ENCODE measurements around the gene MARCHF5.
"Not testable (repeated sequence)": the region's sequence is repeated elsewhere in the genome, so short reads cannot be mapped to it uniquely, and the experiment has no call there.

MARCHF5 gene

DNA sequence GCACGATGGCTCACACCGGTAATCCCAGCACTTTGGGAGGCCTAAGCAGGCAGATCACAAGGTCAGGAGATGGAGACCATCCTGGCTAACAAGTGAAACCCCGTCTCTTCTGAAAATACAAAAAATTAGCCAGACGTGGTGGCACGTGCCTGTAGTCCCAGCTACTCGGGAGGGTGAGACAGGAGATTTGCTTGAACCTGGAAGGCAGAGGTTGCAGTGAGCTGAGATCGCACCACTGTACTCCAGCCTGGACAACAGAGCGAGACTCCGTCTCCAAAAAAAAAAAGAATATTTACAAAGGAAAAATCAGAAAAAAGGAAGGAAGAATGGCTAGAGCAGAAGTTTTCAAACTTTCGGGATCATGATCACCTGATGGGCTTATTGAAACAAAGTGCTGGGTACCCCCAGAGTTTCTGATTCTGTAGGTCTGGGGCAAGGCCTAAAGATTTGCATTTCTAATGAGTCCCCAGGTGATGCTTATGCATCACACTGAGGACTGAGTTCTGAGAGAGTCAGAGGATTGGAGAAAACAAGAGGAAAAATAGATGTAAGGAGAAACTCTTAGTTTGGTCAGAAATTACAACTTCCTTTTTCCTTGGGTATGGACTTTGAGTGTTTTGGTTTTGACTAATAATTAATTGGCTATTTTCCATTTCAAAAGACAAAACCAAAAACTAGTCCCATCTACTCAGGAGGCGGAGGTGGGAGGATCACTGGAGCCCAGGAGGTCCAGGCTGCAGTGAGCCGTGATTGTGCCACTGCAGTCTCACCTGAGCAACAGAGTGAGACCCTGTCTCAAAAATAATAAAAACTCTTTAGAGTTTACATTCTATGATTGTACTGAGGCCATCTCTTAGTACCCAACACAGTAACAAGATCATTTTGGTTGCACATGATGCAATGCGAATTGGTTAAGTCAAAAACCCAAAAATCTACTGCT, 14.4 kb downstream of the MARCHF5 start:
- no peak for DNase-seq

DNA sequence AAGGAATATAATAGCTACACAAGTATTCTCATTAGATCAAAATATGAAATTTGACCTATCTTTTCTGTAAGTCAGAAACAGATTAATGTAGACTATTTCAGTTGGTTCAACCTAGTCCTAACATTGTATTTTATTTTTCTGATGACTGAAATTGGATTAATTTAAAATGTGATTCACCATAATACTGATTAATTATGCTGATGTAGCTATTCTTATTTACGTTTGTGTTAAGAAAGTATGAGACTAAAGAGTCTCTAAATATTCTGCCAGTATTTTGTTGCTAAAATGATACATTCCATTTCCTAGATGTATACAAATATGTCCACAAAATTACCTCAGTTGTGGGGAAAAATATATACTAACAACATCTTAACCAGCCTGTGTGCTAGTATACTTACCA, 18.3 kb downstream of the MARCHF5 start:
- no peak for DNase-seq

DNA sequence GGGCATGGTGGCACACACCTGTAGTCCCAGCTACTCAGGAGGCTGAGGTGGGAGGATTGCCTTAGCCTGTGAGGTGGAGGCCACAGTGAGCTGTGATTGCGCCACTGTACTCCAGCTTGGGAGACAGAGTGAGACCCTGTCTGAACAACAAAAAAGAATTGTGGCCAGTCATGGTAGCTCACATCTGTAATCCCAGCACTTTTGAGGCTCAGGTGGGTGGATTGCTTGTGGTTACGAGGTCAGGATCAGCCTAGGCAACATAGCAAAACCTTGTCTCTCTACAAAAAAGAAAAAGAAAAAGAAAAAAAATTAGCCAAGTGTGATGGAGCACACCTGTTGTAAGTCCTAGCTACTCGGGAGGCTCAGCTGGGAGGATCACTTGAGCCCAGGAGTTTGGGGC, 22.8 kb downstream of the MARCHF5 start:
- no peak for DNase-seq

DNA sequence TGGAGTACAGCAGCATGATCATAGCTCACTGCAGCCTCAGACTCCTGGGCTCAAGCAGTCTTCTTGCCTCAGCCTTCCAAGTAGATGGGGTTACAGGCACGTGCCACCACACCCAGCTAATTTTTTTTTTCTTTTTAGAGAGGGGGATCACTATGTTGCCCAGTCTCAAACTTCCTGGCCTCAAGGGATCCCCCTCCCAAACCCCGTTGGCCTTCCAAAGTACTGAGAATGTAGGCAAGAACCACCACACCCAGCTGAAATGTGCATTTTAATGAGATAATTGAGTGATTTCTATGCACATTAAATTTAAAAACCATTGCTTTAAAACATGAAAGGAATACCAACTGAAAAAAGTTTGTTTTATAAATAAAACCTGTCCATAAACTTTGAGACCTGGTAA, 25.6 kb downstream of the MARCHF5 start:
- no peak for DNase-seq

DNA sequence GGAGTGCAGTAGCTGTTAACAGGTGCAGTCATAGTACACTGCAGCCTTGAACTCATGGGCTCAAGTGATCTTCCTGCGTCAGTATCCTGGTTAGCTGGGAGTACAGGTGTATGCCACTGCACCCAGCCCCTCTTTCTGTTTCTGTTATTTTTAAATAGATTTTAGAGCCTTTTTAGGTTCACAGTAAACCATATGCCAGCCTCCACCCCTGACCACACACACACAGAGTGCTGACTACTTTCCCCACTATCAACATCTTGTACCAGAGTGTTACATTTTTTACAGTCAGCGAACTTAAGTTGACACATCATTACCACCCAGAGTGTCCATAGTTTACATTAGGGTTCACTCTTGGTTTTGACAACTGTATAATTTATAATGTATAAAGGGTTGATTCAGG, 32.1 kb downstream of the MARCHF5 start:
- no peak for DNase-seq

DNA sequence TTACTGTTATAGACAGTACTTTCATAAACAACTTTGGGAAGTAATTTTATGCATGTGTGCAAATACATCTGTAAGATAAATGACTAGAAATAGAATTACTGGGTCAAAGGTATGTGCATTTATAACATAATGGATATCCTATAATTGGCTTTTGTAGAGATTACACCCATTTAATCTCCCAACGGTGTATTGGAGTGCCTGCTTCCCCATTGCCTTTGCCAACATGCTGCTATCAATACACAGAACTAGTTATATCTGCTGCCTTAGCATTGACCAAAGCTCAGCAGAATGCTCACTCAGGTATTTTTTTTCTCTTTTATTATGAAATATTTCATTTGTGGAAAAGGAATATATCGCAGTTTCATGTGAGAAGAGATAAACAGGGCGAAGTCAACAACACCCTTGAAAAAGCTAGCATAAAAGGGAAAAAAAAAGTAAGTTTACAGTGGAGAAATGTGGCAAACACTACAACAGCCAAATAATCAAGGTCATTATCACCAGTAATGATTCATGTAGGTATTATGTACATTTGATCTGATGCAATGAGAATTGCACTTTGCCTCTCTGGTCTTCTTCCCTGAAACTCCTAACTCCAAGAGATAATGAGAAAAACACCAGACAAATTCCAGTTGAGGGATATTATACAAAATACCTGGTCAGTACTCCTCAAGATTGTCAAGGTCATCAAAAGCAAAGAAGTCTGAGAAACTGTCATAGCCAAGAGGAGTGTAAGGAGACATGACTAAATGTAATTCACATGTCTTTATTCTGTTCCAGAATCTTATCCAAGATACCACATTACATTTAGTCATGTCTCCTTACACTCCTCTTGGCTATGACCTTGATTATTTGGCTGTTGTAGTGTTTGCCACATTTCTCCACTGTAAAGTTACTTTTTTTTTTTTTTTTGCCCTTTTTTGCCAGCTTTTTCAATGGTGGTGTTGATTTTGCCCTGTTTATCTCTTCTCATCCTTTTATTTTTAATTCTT, 36.8 kb downstream of the MARCHF5 start:
- no peak for DNase-seq

DNA sequence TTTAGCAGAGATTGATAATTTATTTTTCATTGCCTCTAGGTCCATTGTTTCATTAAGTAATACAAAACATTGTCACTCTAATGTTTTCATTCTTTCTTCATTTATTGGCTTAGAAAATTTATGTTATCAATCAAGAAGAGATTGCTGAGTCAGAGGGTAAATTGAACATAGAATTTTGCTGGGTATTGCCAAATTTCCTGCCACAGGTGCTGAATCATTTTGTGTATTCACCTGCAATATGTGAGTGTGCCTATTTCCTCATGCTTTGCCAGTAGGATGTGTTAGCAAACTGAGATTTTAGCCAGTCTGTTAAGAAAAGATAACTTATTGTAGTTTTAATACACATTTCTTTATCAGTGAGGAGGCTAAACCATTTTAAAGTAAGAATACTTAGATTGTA, 38.0 kb downstream of the MARCHF5 start:
- DNase-seq: no peak

DNA sequence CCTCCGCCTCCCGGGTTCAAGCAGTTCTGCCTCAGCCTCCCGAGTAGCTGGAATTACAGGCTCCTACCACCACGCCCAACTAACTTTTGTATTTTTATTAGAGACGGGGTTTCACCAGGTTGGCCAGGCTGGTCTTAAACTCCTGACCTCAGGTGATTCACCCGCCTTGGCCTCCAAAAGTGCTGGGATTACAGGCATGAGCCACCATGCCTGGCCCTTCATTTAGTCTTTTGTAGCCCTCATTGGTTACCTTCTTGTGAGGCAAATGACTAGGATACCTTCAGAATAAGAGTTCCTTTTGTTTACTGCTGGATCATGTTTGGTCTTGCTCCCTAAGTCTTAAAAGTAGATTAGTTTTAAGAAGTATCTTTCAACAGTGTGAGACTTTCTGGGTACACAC, 39.0 kb downstream of the MARCHF5 start:
- DNase-seq: not testable (repeated sequence)

DNA sequence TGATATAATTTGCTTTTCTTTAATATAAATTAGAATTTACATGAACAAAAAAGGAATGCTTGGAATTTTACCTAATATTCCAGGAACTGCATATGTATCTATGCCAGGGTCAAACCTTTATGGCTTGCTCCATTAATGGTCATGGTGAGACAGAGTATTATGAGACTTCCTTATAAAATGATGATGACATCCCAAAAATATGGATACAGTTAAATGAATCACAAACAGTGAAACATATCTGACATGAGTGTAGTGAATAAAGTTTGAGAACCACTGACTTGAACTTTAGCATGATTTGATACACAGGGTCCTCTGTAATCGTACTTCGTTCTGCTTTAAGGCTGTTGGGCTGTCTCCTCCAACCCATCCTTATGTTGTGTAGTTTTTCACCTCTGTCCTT, 51.8 kb downstream of the MARCHF5 start:
- no peak for DNase-seq

DNA sequence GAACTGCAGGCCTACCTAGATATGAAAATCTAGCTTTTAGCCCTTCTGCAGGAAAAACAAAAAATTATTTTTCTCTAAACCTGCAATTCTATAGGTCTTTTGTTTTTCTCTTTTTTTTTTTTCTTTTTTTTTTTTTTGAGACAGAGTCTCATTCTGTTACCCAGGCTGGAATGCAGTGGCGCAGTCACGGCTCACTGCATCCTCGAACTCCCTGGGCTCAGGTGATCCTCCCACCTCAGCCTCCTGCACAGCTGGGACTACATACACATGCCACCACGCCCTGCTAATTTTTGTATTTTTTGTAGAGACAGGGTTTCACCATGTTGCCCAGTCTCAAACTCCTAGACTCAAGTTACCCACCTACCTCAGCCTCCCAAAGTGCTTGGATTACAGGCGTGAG, 54.6 kb downstream of the MARCHF5 start:
- DNase-seq: not testable (repeated sequence)

DNA sequence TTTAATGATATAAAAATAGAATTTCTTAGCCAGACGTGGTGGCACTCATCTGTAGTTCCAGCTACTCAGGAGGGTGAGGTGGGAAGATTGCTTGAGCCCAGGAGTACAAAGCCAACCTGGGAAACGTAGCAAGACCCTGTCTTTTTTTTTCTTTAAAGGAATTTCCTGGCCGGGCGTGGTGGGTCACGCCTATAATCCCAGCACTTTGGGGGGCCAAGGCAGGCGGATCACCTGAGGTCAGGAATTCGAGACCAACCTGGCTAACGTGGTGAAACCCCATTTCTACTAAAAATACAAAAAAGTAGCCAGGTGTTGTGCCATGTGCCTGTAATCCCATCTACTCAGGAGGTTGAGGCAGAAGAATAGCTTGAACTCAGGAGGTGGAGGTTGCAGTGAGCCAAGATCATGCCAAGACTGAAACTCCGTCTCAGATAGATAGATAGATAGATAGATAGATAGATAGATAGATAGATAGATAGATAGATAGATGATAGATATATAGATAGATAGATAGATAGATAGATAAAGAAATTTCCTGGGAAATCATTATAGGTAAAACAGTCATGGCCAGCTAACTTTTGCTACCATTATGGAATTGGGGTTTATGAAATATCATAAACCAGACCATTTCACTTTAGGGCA, 56.2 kb downstream of the MARCHF5 start:
- DNase-seq: not testable (repeated sequence)

DNA sequence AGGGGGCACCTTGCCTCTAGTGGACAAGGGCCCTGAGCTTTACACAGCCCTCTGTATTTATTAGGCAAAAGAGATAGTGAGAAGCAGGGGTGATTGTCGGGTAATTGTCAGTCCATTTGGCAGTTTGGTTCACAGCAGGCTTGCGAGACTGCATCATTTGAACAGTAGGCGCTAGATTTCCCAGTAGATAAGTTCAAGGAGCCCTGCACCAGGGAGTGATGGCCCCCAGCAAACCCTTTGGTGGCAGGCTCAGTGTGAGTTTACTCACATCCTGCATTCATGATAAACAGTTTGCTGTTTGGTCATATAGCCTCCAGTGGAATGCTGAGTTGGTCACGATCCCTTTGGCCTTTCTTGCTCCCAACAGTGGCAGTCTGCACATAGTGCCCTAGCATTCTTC, 59.4 kb downstream of the MARCHF5 start:
- DNase-seq: no peak

DNA sequence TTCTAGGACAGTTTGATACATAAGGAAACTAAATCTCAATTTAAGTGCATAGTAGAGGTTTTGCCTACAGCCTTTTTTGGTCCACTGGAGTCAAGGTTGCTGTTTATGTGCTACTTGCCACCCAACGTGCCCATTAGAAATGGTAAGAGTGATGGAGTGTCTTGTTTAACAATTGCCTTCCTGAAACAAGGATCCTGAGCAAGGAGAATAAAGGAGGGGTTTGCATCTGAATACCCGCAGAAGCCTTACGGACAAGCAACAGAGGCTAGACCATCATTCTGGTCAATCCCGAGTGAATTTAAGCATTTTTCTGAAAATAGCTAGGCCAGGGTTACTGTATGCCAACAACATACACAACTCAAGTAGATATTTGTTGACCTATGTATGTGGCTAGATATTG, 63.6 kb downstream of the MARCHF5 start:
- no peak for DNase-seq

DNA sequence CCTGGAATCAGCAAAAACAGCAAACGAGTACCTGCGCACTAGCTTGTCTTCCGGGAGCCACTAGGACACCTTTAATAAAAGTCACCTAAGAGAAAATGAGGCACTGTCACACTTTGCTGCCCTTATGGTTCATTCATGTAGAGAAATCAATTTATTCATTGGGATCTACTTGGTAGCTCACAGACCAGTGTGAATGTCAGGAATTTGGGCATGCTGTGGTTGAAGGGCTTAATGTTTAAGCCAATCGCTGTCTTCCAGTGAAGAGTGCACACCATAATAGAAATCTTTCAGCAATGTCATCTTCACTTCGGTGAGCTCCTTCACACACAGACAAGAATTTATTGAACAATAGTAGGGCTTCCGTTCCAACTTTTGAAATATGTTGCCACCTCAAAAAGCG, 65.1 kb downstream of the MARCHF5 start:
- DNase-seq: no peak

DNA sequence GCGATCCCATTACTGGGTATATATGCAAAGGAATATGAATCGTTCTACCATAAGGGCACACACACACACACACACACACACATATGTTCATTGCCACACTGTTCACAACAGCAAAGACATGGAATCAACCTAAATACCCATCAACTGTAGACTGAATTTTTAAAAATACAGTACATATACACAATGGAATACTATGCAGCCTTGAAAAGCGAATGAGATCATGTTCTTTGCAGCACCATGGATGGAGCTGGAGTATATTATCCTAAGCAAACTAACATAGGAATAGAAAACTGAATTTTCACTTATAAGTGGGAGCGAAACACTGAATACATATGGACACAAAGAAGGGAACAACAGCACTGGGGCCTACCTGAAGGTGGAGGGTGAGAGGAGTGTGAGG, 72.5 kb downstream of the MARCHF5 start:
- DNase-seq: no peak

DNA sequence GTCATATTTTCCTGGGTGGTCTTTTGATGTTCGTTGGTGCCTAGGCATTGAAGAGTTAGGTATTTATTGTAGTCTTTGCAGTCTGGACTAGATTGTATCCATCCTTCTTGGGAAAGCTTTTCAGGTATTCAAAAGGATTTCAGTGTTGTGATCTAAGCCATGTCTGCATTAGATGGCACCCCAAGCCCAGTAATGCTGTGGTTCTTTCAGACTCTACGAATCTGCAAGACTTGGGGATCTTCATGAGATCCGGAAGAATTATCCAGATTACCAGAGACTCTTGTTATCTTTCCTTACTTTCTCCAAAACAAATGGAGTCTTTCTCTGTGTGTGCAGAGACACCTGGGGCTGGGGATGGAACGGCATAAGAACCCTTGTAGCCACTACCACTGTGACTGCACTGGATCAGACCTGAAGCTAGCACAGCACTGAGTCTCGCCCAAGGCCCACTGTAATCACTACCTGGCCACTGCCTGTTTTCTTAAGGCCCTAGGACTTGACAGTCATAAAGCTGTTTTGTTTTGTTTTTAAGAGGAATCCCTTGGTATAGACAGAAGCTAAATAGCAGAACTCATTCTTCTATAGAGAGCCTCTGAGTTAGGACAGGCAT, 75.5 kb downstream of the MARCHF5 start:
- DNase-seq: no peak

DNA sequence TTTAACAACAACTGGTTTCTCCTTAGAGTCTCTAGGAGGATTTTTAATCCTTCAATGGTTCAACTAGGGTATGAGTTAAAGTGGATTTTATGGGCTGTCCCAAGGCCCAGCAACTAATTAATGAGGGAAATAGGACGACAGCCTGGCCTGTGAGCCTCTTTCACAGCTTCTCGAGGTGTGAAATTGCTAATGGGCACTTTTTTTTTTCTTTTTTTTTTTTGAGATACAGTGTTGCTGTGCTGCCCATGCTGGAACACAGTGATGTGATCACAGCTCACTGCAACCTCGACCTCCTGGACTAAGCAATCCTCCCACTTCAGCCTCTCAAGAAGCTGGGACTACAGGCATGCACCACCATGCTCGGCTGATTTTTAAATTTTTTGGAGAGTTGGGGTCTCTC, 87.0 kb downstream of the MARCHF5 start:
- no peak for DNase-seq

DNA sequence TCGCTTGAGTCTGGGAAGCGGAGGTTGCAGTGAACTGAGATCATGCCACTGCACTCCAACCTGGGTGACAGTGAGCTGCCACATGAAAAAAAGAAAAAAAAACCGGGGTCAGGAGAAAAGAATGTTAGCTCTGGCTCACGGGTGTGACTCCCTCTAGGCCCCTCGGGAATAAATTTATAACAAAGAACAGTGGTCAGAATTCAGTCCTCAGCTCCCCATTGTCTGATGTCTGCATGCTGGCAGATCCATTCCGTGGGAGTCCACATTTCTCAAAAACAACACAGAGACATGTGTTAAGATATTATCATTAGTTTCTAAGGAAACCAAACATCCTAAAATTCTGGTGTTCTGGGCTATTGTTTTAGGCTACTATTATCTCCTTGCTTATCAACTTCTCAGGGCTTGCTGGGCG, 90.6 kb downstream of the MARCHF5 start:
- DNase-seq: no peak

DNA sequence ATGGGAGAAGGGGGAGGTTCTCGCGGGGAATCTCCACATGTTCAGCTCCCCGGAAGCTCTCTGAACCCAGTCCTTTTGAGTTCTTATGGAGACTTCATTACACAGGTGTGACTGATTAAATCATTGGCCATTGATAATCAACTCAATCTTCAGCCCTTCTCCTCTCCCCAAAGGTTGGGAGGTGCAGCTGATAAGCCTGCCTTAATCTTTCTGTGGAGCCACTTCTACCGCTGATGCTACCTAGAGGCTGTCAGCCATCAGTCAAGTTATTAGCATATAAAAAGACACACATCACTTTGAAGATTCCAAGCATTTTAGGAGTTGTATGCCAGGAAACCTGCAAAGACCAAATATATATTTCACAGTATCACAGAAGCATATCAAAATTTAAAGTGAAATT, 91.7 kb downstream of the MARCHF5 start:
- DNase-seq: no peak

DNA sequence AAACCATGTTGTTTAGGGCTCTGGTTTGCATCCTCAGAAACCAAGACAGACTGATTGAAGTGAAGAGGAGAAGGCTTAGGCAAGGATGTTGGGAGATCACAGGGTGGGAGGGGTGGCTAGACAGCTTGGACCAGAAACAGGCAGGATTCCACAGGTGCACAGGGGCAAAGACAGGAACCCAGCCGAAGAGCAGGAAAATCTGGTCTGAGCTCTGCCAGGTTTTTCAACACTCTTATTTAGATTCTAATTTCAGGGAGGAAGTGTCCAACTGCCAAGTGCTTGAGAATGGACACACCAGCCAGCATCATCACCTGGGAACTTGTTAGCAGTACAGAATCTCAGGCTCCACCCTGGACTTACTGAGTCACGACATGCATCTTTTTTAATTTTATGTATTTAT, 93.8 kb downstream of the MARCHF5 start:
- DNase-seq: no peak

DNA sequence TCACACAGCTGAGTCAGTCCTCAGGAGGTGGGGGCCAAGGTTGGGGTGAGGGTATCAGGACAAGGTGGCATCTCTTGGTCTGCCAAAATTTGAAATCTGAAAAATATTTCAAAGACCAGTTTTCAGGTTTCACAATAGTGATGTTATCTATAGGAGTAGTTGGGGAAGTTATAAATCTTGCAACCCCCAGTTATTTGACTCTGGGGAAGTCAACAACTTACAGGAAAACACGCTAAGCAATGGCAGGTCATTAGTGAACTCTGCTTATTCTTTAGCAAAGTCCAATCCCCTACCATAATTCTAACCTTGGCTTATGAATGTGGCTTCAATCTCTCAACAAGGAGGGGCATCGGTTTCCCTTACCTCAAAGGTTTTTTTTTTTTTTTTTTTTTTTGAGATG, 94.9 kb downstream of the MARCHF5 start:
- no peak for DNase-seq

DNA sequence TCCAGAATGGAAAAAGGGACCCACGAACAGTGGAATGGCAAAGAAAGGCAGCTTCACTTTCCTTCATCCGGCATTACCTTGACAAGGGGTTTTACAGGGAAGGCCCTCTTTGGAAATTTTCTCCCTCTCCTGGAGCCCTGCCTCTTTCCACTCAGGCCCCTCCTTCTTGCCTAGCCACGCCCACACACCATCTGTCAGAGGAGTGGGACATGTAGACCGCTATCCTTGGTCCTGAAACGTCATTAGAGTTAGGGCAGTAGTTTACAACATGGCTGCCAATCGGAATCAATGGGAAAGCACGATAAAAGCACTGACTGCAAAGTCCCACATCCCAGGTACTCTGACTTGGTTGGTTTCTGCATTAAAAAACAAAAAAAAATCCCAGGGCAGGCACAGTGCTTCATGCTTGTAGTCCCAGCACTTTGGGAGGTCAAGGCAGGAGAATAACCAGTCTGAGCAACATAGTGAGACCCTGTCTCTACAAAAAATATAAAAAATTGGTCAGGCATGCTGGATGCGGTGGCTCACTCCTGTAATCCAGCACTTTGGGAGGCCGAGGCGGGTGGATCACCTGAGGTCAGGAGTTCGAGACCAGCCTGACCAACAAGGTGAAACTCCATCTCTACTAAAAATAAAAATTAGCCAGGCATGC, 96.4 kb downstream of the MARCHF5 start:
- no peak for DNase-seq
